ENCODE data around the gene TSSC4.
"Not testable (repeated sequence)": the region's sequence is repeated elsewhere in the genome, so short reads cannot be mapped to it uniquely, and the experiment has no call there.

TSSC4 gene

GRCh38 chr11:2363130-2363529 is 37.4 kb upstream of the TSSC4 start:
- Histone ChIP-seq H3K9me3 (ENCODE audit: control insufficient read depth, insufficient read depth, low read length) (no peaks in the 10 kb centered on the region), H3K9ac (ENCODE audit: low read depth, low read length) (no peak overlapping the region), H3K36me3 (ENCODE audit: control insufficient read depth, insufficient read depth, low read length) (no peaks in the 10 kb centered on the region), H3K4me1 (ENCODE audit: control insufficient read depth, insufficient read depth, low read length) (no peaks in the 10 kb centered on the region), H3K27me3 (ENCODE audit: control insufficient read depth, insufficient read depth, low read length) (no peaks in the 10 kb centered on the region), H3K4me3 (ENCODE audit: low read depth, low read length) (no peak overlapping the region)

GRCh38 chr11:2363577-2364370 is 36.8 kb upstream of the TSSC4 start:
- Histone ChIP-seq H3K9ac (ENCODE audit: low read depth, low read length) (no peak overlapping the region), H3K4me3 (ENCODE audit: low read depth, low read length) (no peak overlapping the region), H3K4me1 (ENCODE audit: control insufficient read depth, insufficient read depth, low read length) (no peaks in the 10 kb centered on the region), H3K36me3 (ENCODE audit: control insufficient read depth, insufficient read depth, low read length) (no peaks in the 10 kb centered on the region), H3K9me3 (ENCODE audit: control insufficient read depth, insufficient read depth, low read length) (no peaks in the 10 kb centered on the region), H3K27me3 (ENCODE audit: control insufficient read depth, insufficient read depth, low read length) (no peaks in the 10 kb centered on the region)

GRCh38 chr11:2364386-2364785 is 36.2 kb upstream of the TSSC4 start:
- not testable (repeated sequence) for H3K4me1 ChIP-seq (ENCODE audit: control insufficient read depth, insufficient read depth, low read length); H3K4me3 ChIP-seq (ENCODE audit: low read depth, low read length); H3K36me3 ChIP-seq (ENCODE audit: control insufficient read depth, insufficient read depth, low read length)

GRCh38 chr11:2365571-2366210 is 34.9 kb upstream of the TSSC4 start:
- Histone ChIP-seq H3K4me1 (ENCODE audit: control insufficient read depth, insufficient read depth, low read length) (no peaks in the 10 kb centered on the region), H3K27me3 (ENCODE audit: control insufficient read depth, insufficient read depth, low read length) (no peaks in the 10 kb centered on the region), H3K9ac (ENCODE audit: low read depth, low read length) (no peak overlapping the region), H3K9me3 (ENCODE audit: control insufficient read depth, insufficient read depth, low read length) (no peaks in the 10 kb centered on the region), H3K36me3 (ENCODE audit: control insufficient read depth, insufficient read depth, low read length) (no peaks in the 10 kb centered on the region), H3K4me3 (ENCODE audit: low read depth, low read length) (no peak overlapping the region)

More at GRCh38 chr11:2364386-2364785, 36.2 kb upstream of the TSSC4 start:
- H3K9ac ChIP-seq (ENCODE audit: low read depth, low read length); H3K27me3 ChIP-seq (ENCODE audit: control insufficient read depth, insufficient read depth, low read length); H3K9me3 ChIP-seq (ENCODE audit: control insufficient read depth, insufficient read depth, low read length): not testable (repeated sequence)

GRCh38 chr11:2366276-2366675 is 34.3 kb upstream of the TSSC4 start:
- Histone ChIP-seq H3K9me3 (ENCODE audit: control insufficient read depth, insufficient read depth, low read length) (no peaks in the 10 kb centered on the region), H3K36me3 (ENCODE audit: control insufficient read depth, insufficient read depth, low read length) (no peaks in the 10 kb centered on the region), H3K27me3 (ENCODE audit: control insufficient read depth, insufficient read depth, low read length) (no peaks in the 10 kb centered on the region), H3K9ac (ENCODE audit: low read depth, low read length) (no peak overlapping the region), H3K4me1 (ENCODE audit: control insufficient read depth, insufficient read depth, low read length) (no peaks in the 10 kb centered on the region), H3K4me3 (ENCODE audit: low read depth, low read length) (no peak overlapping the region)

GRCh38 chr11:2366733-2367132 is 33.8 kb upstream of the TSSC4 start:
- no peaks in the 10 kb centered on the region for H3K27me3 ChIP-seq (ENCODE audit: control insufficient read depth, insufficient read depth, low read length)
- no peak overlapping the region for H3K4me3 ChIP-seq (ENCODE audit: low read depth, low read length)
- H3K9me3 ChIP-seq (ENCODE audit: control insufficient read depth, insufficient read depth, low read length) = no peaks in the 10 kb centered on the region
- H3K9ac ChIP-seq (ENCODE audit: low read depth, low read length) = no peak overlapping the region
- H3K4me1 ChIP-seq (ENCODE audit: control insufficient read depth, insufficient read depth, low read length) = no peaks in the 10 kb centered on the region
- H3K36me3 ChIP-seq (ENCODE audit: control insufficient read depth, insufficient read depth, low read length) = no peaks in the 10 kb centered on the region

- Histone ChIP-seq H3K4me3 (ENCODE audit: low read depth, low read length) (no peak overlapping the region), H3K27me3 (ENCODE audit: control insufficient read depth, insufficient read depth, low read length) (no peaks in the 10 kb centered on the region), H3K36me3 (ENCODE audit: control insufficient read depth, insufficient read depth, low read length) (no peaks in the 10 kb centered on the region), H3K9ac (ENCODE audit: low read depth, low read length) (no peak overlapping the region), H3K9me3 (ENCODE audit: control insufficient read depth, insufficient read depth, low read length) (no peaks in the 10 kb centered on the region), H3K4me1 (ENCODE audit: control insufficient read depth, insufficient read depth, low read length) (no peaks in the 10 kb centered on the region)
Measured at GRCh38 chr11:2367266-2368160, 33.0 kb upstream of the TSSC4 start.

GRCh38 chr11:2368178-2368850 is 32.2 kb upstream of the TSSC4 start:
- Histone ChIP-seq H3K9ac (ENCODE audit: low read depth, low read length) (no peak overlapping the region), H3K9me3 (ENCODE audit: control insufficient read depth, insufficient read depth, low read length) (no peaks in the 10 kb centered on the region), H3K36me3 (ENCODE audit: control insufficient read depth, insufficient read depth, low read length) (no peaks in the 10 kb centered on the region), H3K4me1 (ENCODE audit: control insufficient read depth, insufficient read depth, low read length) (no peaks in the 10 kb centered on the region), H3K4me3 (ENCODE audit: low read depth, low read length) (no peak overlapping the region), H3K27me3 (ENCODE audit: control insufficient read depth, insufficient read depth, low read length) (no peaks in the 10 kb centered on the region)

- no peaks in the 10 kb centered on the region for H3K4me1 ChIP-seq (ENCODE audit: control insufficient read depth, insufficient read depth, low read length)
- no peak overlapping the region for H3K4me3 ChIP-seq (ENCODE audit: low read depth, low read length)
- H3K27me3 ChIP-seq (ENCODE audit: control insufficient read depth, insufficient read depth, low read length) = no peaks in the 10 kb centered on the region
- no peak overlapping the region for H3K9ac ChIP-seq (ENCODE audit: low read depth, low read length)
- no peaks in the 10 kb centered on the region for H3K9me3 ChIP-seq (ENCODE audit: control insufficient read depth, insufficient read depth, low read length)
- no peaks in the 10 kb centered on the region for H3K36me3 ChIP-seq (ENCODE audit: control insufficient read depth, insufficient read depth, low read length)
Measured at GRCh38 chr11:2368851-2369180, 31.7 kb upstream of the TSSC4 start.

- Histone ChIP-seq H3K9me3 (ENCODE audit: control insufficient read depth, insufficient read depth, low read length) (no peaks in the 10 kb centered on the region), H3K9ac (ENCODE audit: low read depth, low read length) (no peak overlapping the region), H3K27me3 (ENCODE audit: control insufficient read depth, insufficient read depth, low read length) (no peaks in the 10 kb centered on the region), H3K4me3 (ENCODE audit: low read depth, low read length) (no peak overlapping the region), H3K4me1 (ENCODE audit: control insufficient read depth, insufficient read depth, low read length) (no peaks in the 10 kb centered on the region), H3K36me3 (ENCODE audit: control insufficient read depth, insufficient read depth, low read length) (no peaks in the 10 kb centered on the region)
Measured at GRCh38 chr11:2369320-2369719, 31.2 kb upstream of the TSSC4 start.

- H3K4me1 ChIP-seq (ENCODE audit: control insufficient read depth, insufficient read depth, low read length) = no peaks in the 10 kb centered on the region
- H3K9ac ChIP-seq (ENCODE audit: low read depth, low read length) = no peak overlapping the region
- H3K9me3 ChIP-seq (ENCODE audit: control insufficient read depth, insufficient read depth, low read length) = no peaks in the 10 kb centered on the region
- H3K36me3 ChIP-seq (ENCODE audit: control insufficient read depth, insufficient read depth, low read length) = no peaks in the 10 kb centered on the region
- H3K4me3 ChIP-seq (ENCODE audit: low read depth, low read length) = no peak overlapping the region
- no peaks in the 10 kb centered on the region for H3K27me3 ChIP-seq (ENCODE audit: control insufficient read depth, insufficient read depth, low read length)
Measured at GRCh38 chr11:2369896-2370295, 30.7 kb upstream of the TSSC4 start.
